Measurements from ENCODE around the gene PET117. TPM values are rescaled to one million over a fixed set of nuclear protein-coding genes. Genes with fewer than 3 reads are reported as not detected.

The PET117 gene
- total and polyA plus RNA-seq, 2 donors (not counting 1 experiment from before 2014, with no cell fraction given): 2.1 to 13.0 TPM

DNA sequence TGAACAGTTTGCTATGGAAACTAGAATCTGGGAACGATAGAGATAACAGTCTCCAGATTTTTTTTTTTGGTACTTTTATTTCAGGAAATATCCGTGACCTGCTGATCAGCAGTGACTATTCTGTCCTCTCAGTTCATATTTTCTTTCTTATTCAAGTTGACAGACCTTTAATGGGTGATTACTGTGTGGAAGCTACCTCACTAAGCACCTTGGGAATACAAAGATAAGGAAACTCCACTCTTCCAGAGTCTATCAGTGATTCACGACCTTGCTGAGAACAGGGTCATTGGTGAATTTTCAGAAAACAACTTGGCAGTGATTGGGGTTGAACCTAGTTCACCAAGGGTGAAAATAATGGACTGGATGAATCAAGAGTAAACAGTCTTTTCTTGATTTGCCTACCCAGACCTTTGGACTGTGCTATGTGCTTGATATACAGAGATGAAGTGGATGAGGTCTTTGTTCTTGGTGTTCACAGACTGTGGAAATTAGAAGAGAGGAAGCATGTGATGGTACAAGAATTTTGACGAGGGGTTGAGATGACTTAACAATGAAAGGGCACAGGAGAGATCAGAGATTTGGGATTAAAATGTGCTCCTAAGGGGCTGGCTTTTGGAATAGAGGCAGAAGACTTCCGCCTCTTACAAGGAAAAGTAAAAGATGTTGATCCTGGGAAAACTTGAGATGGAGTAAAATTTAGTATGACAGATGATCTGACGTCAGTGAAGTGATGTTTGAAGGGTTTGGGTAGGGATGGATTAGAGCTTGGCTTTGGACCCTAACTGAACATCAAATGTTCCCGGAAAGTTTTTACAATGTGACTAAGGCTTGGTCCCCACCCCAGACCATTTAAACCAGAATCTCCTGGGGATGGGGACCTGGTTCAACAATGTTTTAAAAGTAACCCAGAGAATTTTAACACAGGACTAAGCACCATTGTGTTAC lies 1.2 kb downstream of the PET117 start:
- intact Hi-C loops (cut with micrococcal nuclease): loop anchor here (5.0 kb wide), 3 partner anchors 368 to 653 kb away; partner anchors contain the start of genes DTD1 and SEC23B
- peaks cover 0 to 2% of the 10 kb centered on the region in 2 experiments for H3K36me3 ChIP-seq (replicated peaks in 1 of 2; ENCODE audit: control extremely low read depth in 1 of 2, control insufficient read depth in 1 of 2, extremely low read depth in 1 of 2, insufficient read depth in 2 of 2, low read length in 1 of 2)
- CTCF ChIA-PET: interaction anchor here (0.6 to 1.5 kb wide), 3 partner anchors 456 to 1523 kb away, joined by 3 to 7 read pairs (median 3); partner anchors contain the start of gene RRBP1
- H3K4me3 ChIP-seq (ENCODE audit: control extremely low read depth in 1 of 5, extremely low read depth in 1 of 5, insufficient read depth in 1 of 5, low read depth in 2 of 5, low read length in 4 of 5): peak overlapping the region; percentile 48 to 93 (median 85)
- peaks cover 28% of the 10 kb centered on the region for H3K4me1 Mint-ChIP-seq
- peaks cover 26% of the 10 kb centered on the region for H3K79me2 ChIP-seq (ENCODE audit: control insufficient read depth, insufficient read depth, low read length)
- peak overlapping the region; percentile 70 for H3K27ac Mint-ChIP-seq
- H3K4me3 Mint-ChIP-seq: peak overlapping the region; percentile 92
- peaks cover 15 to 25% of the 10 kb centered on the region in 2 donors for H3K4me1 ChIP-seq (ENCODE audit: control insufficient read depth in 2 of 2, insufficient read depth in 2 of 2, low read length in 2 of 2)
- H3K27me3 ChIP-seq (replicated peaks in 1 of 4; ENCODE audit: control extremely low read depth in 1 of 4, control insufficient read depth in 3 of 4, insufficient read depth in 4 of 4, low read length in 3 of 4): peaks cover 0 to 4% (median 0%) of the 10 kb centered on the region in 4 experiments
- H3K27me3 Mint-ChIP-seq: no peaks in the 10 kb centered on the region
- peak overlapping the region in 1 of 2 donors; percentile 77 for H3K27ac ChIP-seq (ENCODE audit: low read length in 2 of 2)
- H4K20me1 ChIP-seq (ENCODE audit: control insufficient read depth, insufficient read depth, low read length, poor library complexity, severe bottlenecking): peaks cover 14% of the 10 kb centered on the region
- no peaks in the 10 kb centered on the region for H3K9me3 ChIP-seq (ENCODE audit: control extremely low read depth in 1 of 3, control insufficient read depth in 2 of 3, insufficient read depth in 1 of 3, low read length in 2 of 3)
- 55% methylated on average over 4 of the region's 7 CpGs for WGBS (ENCODE audit: insufficient coverage)
- ATAC-seq (ENCODE audit: low read depth) (no peak), DNase-seq (no peak)
- H3K9me3 Mint-ChIP-seq (ENCODE audit: insufficient read depth): no peaks in the 10 kb centered on the region
- TF ChIP-seq, protein P1, sequence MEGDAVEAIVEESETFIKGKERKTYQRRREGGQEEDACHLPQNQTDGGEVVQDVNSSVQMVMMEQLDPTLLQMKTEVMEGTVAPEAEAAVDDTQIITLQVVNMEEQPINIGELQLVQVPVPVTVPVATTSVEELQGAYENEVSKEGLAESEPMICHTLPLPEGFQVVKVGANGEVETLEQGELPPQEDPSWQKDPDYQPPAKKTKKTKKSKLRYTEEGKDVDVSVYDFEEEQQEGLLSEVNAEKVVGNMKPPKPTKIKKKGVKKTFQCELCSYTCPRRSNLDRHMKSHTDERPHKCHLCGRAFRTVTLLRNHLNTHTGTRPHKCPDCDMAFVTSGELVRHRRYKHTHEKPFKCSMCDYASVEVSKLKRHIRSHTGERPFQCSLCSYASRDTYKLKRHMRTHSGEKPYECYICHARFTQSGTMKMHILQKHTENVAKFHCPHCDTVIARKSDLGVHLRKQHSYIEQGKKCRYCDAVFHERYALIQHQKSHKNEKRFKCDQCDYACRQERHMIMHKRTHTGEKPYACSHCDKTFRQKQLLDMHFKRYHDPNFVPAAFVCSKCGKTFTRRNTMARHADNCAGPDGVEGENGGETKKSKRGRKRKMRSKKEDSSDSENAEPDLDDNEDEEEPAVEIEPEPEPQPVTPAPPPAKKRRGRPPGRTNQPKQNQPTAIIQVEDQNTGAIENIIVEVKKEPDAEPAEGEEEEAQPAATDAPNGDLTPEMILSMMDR (IDR thresholded peaks at IDR 0.05): no peak
- no peak for TF ChIP-seq EZH2 (IDR thresholded peaks at IDR 0.05; ENCODE audit: borderline replicate concordance, insufficient read depth, low read depth, low read length, poor library complexity, severe bottlenecking)
- H3K4me2 ChIP-seq (replicated peaks; ENCODE audit: low read depth, low read length, poor library complexity, severe bottlenecking): peak overlapping the region; percentile 98
- H3K9ac ChIP-seq (ENCODE audit: low read length): peak overlapping the region; percentile 79
- POLR2A ChIA-PET: interaction anchor here (0.5 to 1.2 kb wide), 2 partner anchors 148 to 328 kb away, joined by 3 to 7 read pairs; partner anchors contain the start of gene DZANK1
- H2AFZ ChIP-seq (ENCODE audit: insufficient read depth, low read depth, low read length, poor library complexity, severe bottlenecking): peak overlapping the region; percentile 100

Data from B cell (primary cell).